GM10847 (cell line): ENCODE measurements around the gene PCYT1B.

Source experiments
- POLR2A ChIP-seq: IDR thresholded peaks from 2 replicates; pipeline ENCODE4 v1.6.1; 2011; ENCODE audit not compliant: insufficient read length; ENCODE audit errors: extremely low read depth

Gene PCYT1B

GRCh38 chrX:24658421-24658820, 11.3 kb upstream of the PCYT1B start:
- no peak for TF ChIP-seq POLR2A

- no peak for TF ChIP-seq POLR2A
Measured at GRCh38 chrX:24657671-24658386, 10.7 kb upstream of the PCYT1B start.

- no peak for TF ChIP-seq POLR2A
Measured at GRCh38 chrX:24651783-24652182, 4.6 kb upstream of the PCYT1B start.

GRCh38 chrX:24648495-24648894, 1.3 kb upstream of the PCYT1B start:
- TF ChIP-seq POLR2A: no peak

- TF ChIP-seq POLR2A: no peak
Measured at GRCh38 chrX:24646745-24647182, 383 bp downstream of the PCYT1B start.

- no peak for TF ChIP-seq POLR2A
Measured at GRCh38 chrX:24646006-24646405, 1.1 kb downstream of the PCYT1B start.

- TF ChIP-seq POLR2A: no peak
Measured at GRCh38 chrX:24643116-24643515, 4.0 kb downstream of the PCYT1B start.

- no peak for TF ChIP-seq POLR2A
Measured at GRCh38 chrX:24629701-24630100, 17.4 kb downstream of the PCYT1B start.

- TF ChIP-seq POLR2A: no peak
Measured at GRCh38 chrX:24619647-24620046, 27.5 kb downstream of the PCYT1B start.

GRCh38 chrX:24610516-24610915, 36.6 kb downstream of the PCYT1B start:
- no peak for TF ChIP-seq POLR2A

- TF ChIP-seq POLR2A: no peak
Measured at GRCh38 chrX:24607616-24608015, 39.5 kb downstream of the PCYT1B start.

- TF ChIP-seq POLR2A: no peak
Measured at GRCh38 chrX:24603191-24603590, 44.0 kb downstream of the PCYT1B start.

- no peak for TF ChIP-seq POLR2A
Measured at GRCh38 chrX:24601858-24602257, 45.3 kb downstream of the PCYT1B start.

GRCh38 chrX:24594501-24594900, 52.6 kb downstream of the PCYT1B start:
- no peak for TF ChIP-seq POLR2A

- no peak for TF ChIP-seq POLR2A
Measured at GRCh38 chrX:24590111-24590510, 57.0 kb downstream of the PCYT1B start.

GRCh38 chrX:24577091-24577490, 70.1 kb downstream of the PCYT1B start:
- no peak for TF ChIP-seq POLR2A

GRCh38 chrX:24575496-24575895, 71.7 kb downstream of the PCYT1B start:
- TF ChIP-seq POLR2A: no peak

GRCh38 chrX:24574743-24575142, 72.4 kb downstream of the PCYT1B start:
- no peak for TF ChIP-seq POLR2A

GRCh38 chrX:24567169-24567568, 80.0 kb downstream of the PCYT1B start:
- TF ChIP-seq POLR2A: no peak
